ENCODE measurements around the gene PDXP.
"Not testable (repeated sequence)": the region's sequence is repeated elsewhere in the genome, so short reads cannot be mapped to it uniquely, and the experiment has no call there.

The PDXP gene

GRCh38 chr22:37674248-37674647 lies 15.7 kb downstream of the PDXP start:
- no peak for DNase-seq

GRCh38 chr22:37674951-37675929 lies 16.7 kb downstream of the PDXP start, which contains the start of gene LGALS1:
TSS of gene LGALS1 (plus strand) at chr22:37675636. CDS start at chr22:37675703, 67 bp downstream.
- peak; percentile 72 for DNase-seq

DNA sequence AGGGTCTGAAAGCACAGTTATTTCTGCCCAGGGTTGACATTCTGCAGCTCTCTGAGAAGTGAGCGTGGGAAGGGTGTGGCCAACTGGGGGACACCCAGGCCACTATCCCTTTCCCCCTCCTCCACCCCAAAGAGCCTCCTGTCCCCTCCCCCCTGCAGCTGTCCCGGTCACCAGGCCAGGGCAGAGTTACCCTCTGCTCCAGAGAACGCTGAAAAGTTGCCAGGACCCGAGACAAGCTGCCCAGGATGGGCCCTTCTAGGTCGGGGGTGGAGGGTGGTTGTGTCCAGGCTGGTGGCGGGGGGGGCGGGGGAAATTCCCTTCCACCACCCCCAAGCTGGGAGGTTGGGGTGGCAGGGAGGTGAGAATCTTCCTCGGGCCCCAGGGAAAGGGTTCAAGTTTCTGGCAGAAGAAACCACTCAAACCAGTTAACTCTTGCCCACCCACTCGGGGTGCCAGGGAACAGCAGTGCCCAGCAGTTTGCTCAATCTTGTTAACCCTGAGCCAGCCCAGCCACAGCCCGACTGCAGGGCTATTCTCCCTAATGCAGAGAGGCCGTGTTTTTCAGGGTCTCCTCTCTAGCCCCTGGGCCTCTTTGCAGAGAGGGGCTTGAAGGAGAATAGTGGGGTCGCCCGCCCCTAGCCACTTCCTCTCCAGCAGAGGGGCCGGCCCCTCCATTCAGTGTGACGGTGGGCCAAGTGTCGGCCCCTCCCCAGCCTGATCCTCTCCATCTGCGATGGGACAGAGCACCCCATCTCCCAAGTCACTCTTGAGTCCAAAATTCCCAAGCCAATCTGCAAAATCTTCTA lies 17.6 kb downstream of the PDXP start:
- peak; percentile 62 for DNase-seq

DNA sequence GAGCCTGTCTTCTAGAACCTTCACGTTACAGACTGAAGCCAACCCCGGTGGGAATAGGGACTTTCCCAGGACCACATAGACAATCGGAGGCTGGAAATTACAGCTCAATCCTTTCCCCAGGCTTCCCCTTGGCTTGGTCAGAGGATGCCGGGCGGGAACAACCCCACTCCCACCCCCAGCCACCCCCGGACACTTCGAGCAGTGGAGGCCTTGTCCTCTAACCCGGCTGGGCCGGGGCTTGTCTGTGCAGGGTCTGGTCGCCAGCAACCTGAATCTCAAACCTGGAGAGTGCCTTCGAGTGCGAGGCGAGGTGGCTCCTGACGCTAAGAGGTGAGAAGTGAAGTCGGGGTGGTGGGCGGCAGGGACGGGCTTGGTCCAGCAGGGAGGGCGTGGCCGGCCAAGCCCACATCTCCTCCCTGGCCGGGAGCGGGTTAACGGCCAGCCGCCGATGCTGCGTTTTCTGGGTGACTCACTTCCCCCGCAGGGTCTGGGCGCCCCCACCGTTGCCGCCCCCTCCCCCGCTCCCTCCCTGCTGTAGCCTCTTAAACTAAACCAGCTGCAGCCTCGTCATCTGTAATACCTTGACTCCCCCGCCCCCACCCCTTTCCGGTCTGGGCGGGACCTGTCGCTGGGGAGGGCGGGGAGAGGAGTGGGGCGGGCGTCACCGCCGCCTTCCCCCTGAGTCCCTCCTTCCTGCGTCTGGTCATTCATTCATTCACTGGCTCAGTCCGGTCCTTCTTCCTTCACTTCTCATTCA lies 18.4 kb downstream of the PDXP start:
- DNase-seq: peak; percentile 68

GRCh38 chr22:37677493-37677974 lies 19.0 kb downstream of the PDXP start:
- no peak for DNase-seq

DNA sequence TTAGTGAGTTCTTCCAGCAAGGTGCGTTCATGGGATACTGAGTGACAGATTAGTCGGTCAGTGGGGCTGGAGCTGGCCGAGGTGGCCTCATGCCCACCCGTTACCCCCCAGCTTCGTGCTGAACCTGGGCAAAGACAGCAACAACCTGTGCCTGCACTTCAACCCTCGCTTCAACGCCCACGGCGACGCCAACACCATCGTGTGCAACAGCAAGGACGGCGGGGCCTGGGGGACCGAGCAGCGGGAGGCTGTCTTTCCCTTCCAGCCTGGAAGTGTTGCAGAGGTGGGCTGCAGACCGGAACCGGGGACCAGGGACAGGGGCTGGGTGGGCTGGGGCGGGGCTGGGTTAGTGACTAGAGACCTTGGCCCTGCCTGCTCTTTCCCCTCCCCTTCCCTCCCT lies 19.8 kb downstream of the PDXP start:
- DNase-seq: no peak

DNA sequence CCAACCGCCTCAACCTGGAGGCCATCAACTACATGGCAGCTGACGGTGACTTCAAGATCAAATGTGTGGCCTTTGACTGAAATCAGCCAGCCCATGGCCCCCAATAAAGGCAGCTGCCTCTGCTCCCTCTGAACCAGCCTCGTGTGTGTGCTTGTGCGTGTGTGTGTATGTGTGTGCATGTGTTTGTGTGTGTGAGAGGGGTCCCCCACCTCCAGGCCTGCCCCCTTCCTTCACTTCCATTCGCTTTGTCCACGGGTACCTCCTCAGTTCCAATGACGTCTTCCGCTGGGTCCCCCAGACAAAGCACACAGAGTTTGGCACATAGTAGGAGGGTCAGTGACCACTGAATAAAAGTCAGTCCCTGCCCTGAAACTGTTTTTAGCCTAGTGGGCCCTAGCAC lies 21.1 kb downstream of the PDXP start:
- DNase-seq: no peak

- DNase-seq: no peak
Observed at GRCh38 chr22:37680191-37680851, 21.8 kb downstream of the PDXP start.

DNA sequence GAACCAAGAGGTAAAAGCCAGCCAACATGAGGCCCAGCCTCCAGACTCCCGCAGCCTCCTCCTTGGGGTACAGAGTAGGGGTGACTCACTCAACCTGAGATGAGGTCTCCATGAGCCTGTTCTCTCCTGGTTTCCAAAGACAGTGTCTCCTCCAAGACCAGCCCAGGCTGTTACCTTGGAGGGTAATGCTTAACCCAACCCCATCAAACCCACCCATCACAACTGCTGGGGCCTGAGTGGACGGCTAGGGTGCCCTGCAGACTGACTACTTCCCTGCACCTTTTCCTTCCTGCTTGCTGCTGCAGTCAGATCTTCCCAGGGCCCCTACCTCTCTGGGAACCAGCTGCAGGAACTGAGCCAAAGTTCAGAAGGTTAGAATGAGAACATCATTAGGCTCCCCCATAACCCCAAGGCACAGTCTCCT lies 22.5 kb downstream of the PDXP start:
- DNase-seq: no peak

- no peak for DNase-seq
Observed at GRCh38 chr22:37681556-37682049, 23.1 kb downstream of the PDXP start.

- no peak for DNase-seq
Observed at GRCh38 chr22:37684803-37685615, 26.5 kb downstream of the PDXP start.

DNA sequence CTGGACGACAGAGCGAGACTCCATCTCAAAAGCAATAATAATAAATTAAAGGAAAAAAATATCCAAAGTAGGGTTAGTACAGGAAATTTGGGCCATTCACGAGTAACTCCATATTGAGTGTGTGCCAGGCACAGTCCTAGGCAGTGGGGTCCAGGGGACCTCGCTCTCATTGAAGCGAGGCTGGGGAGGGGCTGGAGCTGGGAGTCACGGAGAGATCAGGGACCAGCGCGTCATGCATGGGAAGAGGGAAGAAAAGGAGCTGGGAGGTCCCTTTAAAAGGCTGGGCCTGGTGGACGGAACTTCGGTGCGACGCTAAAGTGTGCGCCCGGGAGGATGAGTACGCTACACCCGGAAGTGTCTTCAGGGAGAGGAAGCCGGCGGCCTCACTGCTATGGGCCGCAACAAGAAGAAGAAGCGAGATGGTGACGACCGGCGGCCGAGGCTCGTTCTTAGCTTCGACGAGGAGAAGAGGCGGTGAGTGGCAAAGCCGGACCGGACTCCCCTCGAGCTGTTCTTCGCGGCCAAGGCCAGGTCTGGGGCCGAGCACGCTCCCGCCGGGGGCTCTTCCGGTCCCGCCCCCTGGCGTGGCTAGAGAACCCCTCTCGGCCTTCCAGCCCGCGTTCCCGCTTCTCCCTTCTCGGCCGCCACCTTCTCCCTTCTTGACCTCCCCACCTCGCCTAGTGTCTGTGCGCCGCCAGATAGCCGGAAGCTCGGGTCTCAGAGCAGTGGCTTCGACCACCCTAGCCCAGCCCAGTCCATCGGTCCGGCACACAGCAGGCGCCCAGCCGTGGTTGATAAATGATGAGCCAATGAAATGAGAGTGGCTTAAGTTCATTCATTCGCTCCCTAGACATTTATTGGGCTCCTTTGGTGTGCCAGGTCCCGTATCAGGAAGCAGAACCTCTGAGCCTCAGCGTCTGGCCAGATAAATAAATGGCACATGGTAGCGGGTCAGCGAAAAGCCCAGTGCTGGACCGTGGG lies 27.8 kb downstream of the PDXP start, which contains the start of gene NOL12:
TSS of gene NOL12 (plus strand) at position 342 of the 981 bp plus-strand sequence. CDS start at position 392, 50 bp downstream.
- DNase-seq: peak; percentile 98

GRCh38 chr22:37690407-37690806 lies 31.9 kb downstream of the PDXP start:
- DNase-seq: no peak

GRCh38 chr22:37690901-37691504 lies 32.5 kb downstream of the PDXP start:
- DNase-seq: no peak

DNA sequence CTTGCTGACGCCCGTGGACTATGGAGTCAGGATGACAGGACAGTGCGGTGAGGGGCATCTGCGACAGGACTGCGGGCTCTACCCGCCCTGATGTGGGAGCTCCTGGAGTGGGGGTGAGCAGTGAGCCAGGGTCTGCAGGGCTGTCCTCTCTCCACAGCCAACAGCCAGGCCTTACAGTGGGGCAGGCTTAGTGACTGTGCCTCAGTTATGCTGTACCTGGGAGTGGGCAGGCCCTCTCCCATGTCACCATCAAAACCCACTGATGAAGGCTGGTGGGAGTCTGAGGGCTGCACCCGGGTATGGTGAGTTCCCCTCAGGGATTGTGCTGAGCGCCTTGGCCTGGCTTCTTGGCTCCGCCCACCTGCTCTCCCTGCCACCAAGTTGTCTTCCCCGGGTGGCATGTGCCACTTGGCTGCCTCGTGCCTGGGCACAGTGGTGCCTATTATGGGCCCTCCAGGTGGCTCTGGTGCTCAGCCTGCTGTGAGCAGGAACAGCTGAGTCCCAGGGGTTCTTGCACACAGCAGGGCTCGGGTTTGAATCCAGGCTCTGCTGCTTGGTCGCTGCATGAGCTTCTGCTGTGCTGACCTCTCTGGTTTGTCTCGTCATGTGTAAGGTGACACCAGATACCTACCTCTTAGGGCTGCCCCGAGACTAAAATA lies 34.2 kb downstream of the PDXP start:
- DNase-seq: no peak

- not testable (repeated sequence) for DNase-seq
Observed at GRCh38 chr22:37694131-37694530, 35.6 kb downstream of the PDXP start.

DNA sequence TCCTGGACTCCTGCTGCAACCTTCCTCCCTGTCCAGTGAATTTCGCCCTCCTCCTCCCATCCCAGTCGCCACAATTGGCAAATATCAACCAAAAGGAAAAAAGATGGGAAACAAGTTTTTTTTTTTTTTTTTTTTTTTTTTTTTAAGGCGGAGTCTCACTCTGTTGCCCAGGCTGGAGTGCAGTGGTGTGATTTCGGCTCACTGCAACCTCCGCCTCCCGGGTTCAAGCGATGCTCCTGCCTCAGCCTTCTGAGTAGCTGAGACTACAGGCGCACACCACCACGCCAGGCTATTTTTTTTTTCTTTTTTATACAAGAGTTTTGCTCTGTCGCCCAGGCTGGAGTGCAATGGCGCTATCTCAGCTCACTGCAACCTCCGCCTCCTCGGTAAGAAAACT lies 37.7 kb downstream of the PDXP start:
- not testable (repeated sequence) for DNase-seq

Measured in right kidney (tissue), 1 donor.